Nephron (organoid): ENCODE data around the gene LRRC8C.

Source experiments
- H3K27ac Mint-ChIP-seq, 3 experiments: 2 replicates each; pipeline ENCODE4 v1.8.0; 2020; ENCODE audit warnings: mixed read lengths in 3 of 3, mild to moderate bottlenecking in 2 of 3, moderate library complexity in 1 of 3
- H3K27me3 Mint-ChIP-seq: 2 replicates; pipeline ENCODE4 v1.8.0; 2021; ENCODE audit warnings: low read depth, mild to moderate bottlenecking, moderate library complexity, mixed read lengths
- H3K36me3 Mint-ChIP-seq: 2 replicates; pipeline ENCODE4 v1.8.0; 2020; ENCODE audit warnings: low read depth, mixed read lengths
- H3K4me1 Mint-ChIP-seq: 2 replicates; pipeline ENCODE4 v1.8.0; 2020; ENCODE audit warnings: mixed read lengths
- H3K4me3 Mint-ChIP-seq, 3 experiments: 2 replicates each; pipeline ENCODE4 v1.8.0; 2020; ENCODE audit warnings: mild to moderate bottlenecking in 3 of 3, mixed read lengths in 3 of 3, moderate library complexity in 2 of 3
- H3K9me3 Mint-ChIP-seq: 2 replicates; pipeline ENCODE4 v1.8.0; 2020; ENCODE audit warnings: mixed read lengths
- TF ChIP-seq, protein P1 (sequence below), 3 experiments: fragments of 200-600 bp; sonication (generic); IDR thresholded peaks; one replicate each; pipeline ENCODE4 v1.5.0; 2021; ENCODE audit warnings: antibody characterized with exemption in 3 of 3; ENCODE audit not compliant: unreplicated experiment in 3 of 3

The LRRC8C gene

DNA sequence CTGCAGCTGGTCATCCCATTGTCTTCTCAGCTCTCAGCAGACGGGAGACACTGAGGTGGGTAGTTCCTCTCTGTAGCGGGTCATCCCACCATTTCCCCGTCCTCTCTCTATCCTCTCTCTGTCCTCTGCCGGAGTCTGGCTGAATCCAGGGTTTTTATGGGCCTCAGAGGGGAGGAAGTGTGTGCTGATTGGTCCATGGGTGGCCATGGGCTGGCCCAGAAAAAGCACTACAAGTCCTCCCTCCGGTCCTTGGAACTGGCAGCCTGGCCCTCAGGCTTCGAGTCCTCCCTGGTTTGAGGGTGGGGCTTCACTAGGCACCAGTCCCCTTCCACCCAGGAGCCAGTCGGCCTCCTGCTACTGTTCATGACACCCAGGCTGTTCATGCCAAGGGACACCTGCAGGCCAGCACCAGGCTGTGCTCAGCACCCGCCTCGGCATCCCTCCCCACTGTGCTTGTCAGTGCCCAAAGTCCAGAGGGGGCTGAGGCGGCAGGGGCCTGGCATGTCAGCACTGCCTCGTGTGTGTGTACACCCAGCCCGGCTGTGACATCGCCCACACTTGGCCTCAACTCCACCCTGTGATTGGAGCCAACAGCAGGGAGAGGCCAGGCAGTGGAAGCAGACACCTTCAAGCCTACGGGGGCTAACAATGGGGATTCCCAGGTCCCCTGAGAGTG, 23.0 kb upstream of the LRRC8C start:
- H3K27ac Mint-ChIP-seq = no peak overlapping the region
- no peak overlapping the region for H3K4me3 Mint-ChIP-seq
- peaks cover 7% of the 10 kb centered on the region for H3K27me3 Mint-ChIP-seq
- no peaks in the 10 kb centered on the region for H3K9me3 Mint-ChIP-seq
- TF ChIP-seq, protein P1, sequence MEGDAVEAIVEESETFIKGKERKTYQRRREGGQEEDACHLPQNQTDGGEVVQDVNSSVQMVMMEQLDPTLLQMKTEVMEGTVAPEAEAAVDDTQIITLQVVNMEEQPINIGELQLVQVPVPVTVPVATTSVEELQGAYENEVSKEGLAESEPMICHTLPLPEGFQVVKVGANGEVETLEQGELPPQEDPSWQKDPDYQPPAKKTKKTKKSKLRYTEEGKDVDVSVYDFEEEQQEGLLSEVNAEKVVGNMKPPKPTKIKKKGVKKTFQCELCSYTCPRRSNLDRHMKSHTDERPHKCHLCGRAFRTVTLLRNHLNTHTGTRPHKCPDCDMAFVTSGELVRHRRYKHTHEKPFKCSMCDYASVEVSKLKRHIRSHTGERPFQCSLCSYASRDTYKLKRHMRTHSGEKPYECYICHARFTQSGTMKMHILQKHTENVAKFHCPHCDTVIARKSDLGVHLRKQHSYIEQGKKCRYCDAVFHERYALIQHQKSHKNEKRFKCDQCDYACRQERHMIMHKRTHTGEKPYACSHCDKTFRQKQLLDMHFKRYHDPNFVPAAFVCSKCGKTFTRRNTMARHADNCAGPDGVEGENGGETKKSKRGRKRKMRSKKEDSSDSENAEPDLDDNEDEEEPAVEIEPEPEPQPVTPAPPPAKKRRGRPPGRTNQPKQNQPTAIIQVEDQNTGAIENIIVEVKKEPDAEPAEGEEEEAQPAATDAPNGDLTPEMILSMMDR (IDR thresholded peaks at IDR 0.05; ENCODE audit: unreplicated experiment in 3 of 3) = no peak
- H3K36me3 Mint-ChIP-seq = no peaks in the 10 kb centered on the region
- H3K4me1 Mint-ChIP-seq = no peaks in the 10 kb centered on the region

DNA sequence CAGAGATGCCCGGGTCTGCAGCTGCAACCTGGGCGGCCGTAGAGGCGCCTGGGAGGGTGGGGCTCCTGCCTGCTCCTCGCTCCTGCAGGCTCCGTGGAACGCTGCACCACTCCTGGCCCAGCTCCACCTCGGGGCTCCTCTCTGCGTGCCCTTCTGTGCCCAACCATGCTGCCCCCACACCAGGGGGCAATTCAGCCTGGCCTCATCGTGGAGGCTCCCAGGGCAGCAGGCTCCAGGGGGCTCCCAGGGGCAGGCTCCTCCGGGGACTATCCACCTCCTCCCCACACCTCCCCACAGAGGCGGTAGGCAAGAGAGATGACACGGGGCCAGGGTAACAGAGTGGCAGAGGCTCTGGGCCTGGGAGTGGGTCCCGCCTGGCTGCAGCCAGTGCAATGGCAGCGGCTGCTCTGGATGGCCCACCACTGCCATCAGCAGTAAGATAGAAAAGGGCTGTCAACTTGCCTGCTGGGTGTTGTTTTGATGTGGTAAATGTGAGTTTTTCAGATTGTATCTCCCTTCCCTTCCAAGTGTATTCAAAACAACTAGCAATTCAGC, 22.4 kb upstream of the LRRC8C start:
- TF ChIP-seq, protein P1 (IDR thresholded peaks at IDR 0.05; ENCODE audit: unreplicated experiment in 3 of 3) = no peak
- no peaks in the 10 kb centered on the region for H3K9me3 Mint-ChIP-seq

GRCh38 chr1:89611721-89612120, 21.2 kb upstream of the LRRC8C start:
- no peaks in the 10 kb centered on the region for H3K9me3 Mint-ChIP-seq
- no peaks in the 10 kb centered on the region for H3K36me3 Mint-ChIP-seq
- H3K27ac Mint-ChIP-seq = no peak overlapping the region
- TF ChIP-seq, protein P1 (IDR thresholded peaks at IDR 0.05; ENCODE audit: unreplicated experiment in 3 of 3) = no peak
- H3K4me3 Mint-ChIP-seq = no peak overlapping the region
- H3K27me3 Mint-ChIP-seq = peaks cover 5% of the 10 kb centered on the region
- no peaks in the 10 kb centered on the region for H3K4me1 Mint-ChIP-seq

More for the DNA sequence above, 22.4 kb upstream of the LRRC8C start:
- H3K36me3 Mint-ChIP-seq = no peaks in the 10 kb centered on the region
- H3K27me3 Mint-ChIP-seq = peaks cover 7% of the 10 kb centered on the region
- H3K4me1 Mint-ChIP-seq = no peaks in the 10 kb centered on the region
- no peak overlapping the region for H3K27ac Mint-ChIP-seq
- no peak overlapping the region for H3K4me3 Mint-ChIP-seq

GRCh38 chr1:89613928-89614327, 19.0 kb upstream of the LRRC8C start:
- H3K36me3 Mint-ChIP-seq = no peaks in the 10 kb centered on the region
- no peaks in the 10 kb centered on the region for H3K4me1 Mint-ChIP-seq
- no peak overlapping the region for H3K4me3 Mint-ChIP-seq
- H3K27ac Mint-ChIP-seq = no peak overlapping the region
- TF ChIP-seq, protein P1 (IDR thresholded peaks at IDR 0.05; ENCODE audit: unreplicated experiment in 3 of 3) = no peak
- no peaks in the 10 kb centered on the region for H3K9me3 Mint-ChIP-seq
- peaks cover 3% of the 10 kb centered on the region for H3K27me3 Mint-ChIP-seq

DNA sequence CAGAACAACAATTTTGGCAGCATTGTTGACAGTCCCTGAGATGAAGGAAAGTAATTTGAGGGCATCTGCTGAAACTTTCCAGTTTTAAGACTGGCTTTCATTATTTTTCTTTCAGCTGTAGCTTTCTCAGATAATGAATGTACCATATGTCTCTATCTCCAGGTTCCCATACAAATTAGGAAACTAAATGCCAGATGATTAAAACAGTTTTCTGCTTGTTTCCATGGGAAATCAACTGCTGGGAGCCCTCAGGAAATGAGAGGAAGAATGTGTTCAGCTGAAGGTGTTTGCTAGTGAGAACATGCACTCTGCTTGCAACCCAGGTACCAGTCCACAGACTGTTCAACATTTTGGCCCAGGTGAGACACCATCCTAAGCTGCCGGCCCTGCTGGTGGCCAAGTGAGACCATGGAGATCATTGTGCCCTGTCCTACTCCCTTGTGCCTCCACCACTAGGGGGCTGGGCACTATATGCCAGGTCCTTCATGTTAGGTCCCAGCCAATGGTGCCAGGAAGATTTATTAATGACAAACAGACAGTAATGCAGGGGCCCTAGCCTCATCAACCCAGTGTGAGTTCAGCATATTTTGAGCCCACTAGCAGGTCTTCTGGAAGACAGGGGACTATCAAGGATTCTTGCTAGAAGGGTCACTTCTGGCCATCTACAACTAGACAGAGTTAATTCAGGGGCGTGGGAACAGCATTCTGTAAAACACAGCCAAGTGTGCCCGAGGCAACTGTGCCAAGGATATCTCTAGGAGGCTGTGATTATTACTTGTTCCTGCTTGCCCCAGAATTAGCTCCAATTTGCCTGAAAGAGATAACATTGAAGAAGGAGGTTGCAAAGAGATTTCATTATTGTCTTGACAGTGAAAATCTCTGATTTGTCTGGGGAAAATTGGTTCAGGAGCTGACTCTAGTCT, 17.0 kb upstream of the LRRC8C start:
- Mint-ChIP-seq H3K4me3 (no peak overlapping the region), H3K36me3 (no peaks in the 10 kb centered on the region), H3K9me3 (no peaks in the 10 kb centered on the region), H3K4me1 (no peaks in the 10 kb centered on the region), H3K27ac (no peak overlapping the region), H3K27me3 (no peaks in the 10 kb centered on the region)
- TF ChIP-seq, protein P1 (IDR thresholded peaks at IDR 0.05; ENCODE audit: unreplicated experiment in 3 of 3) = no peak
